A549 (cell line): ENCODE measurements around the gene SAMMSON. TPM values are rescaled to one million over a fixed set of nuclear protein-coding genes. Genes with fewer than 3 reads are reported as not detected.

Experiments used
- ATAC-seq, 2 experiments: fragments of 200-7000 bp in 1 of 2; fragments of >200 bp in 1 of 2; cut with Nextera tagmentation in 1 of 2; cut with Tn5 transposase in 1 of 2; 3 replicates each; pipeline versions ENCODE4 v1.8.0 to v1.9.1; 2018 to 2020; ENCODE audit warnings: mild to moderate bottlenecking in 1 of 2, moderate library complexity in 1 of 2
- CTCF ChIA-PET: fragments of 300-600 bp; sonication (Branson Sonifier 250); formaldehyde crosslinking; extraction: SDS; loops from one replicate; lab custom pipeline; 2021; ENCODE audit warnings: antibody characterized with exemption, inconsistent platforms; lab: Yijun Ruan, JAX
- POLR2A ChIA-PET: fragments of 350-600 bp; formaldehyde crosslinking; extraction: SDS; loops from one replicate; lab custom pipeline; 2021; ENCODE audit warnings: antibody characterized with exemption, inconsistent platforms; lab: Yijun Ruan, JAX
- DNase-seq, 2 experiments: peaks; one replicate each; pipeline versions ENCODE4 v3.0.0 to v3.0.0-alpha.2; 2011 to 2016; ENCODE audit warnings: low read depth in 1 of 2, low spot score in 1 of 2
- FAIRE-seq: peaks from 2 replicates; lab custom pipeline; 2011; peaks lifted over from hg19 to GRCh38; lab: Jason Lieb, UNC
- H3K27ac ChIP-seq, 2 experiments: fragments of >200 bp; sonication (Bioruptor Twin); formaldehyde crosslinking; 3 replicates each; pipeline ENCODE4 v1.5.1; 2016 to 2017
- H3K4me1 ChIP-seq: fragments of >200 bp; sonication (Bioruptor Twin); formaldehyde crosslinking; 3 replicates; pipeline ENCODE4 v1.6.1; 2016
- H3K4me2 ChIP-seq: fragments of >200 bp; sonication (Bioruptor Twin); formaldehyde crosslinking; 3 replicates; pipeline ENCODE4 v1.6.1; 2016
- H3K4me3 ChIP-seq: fragments of >200 bp; sonication (Bioruptor Twin); formaldehyde crosslinking; 3 replicates; pipeline ENCODE4 v1.5.1; 2016
- H3K9me3 ChIP-seq: fragments of >200 bp; sonication (Bioruptor Twin); formaldehyde crosslinking; 3 replicates; pipeline ENCODE4 v1.6.1; 2016
- BHLHE40 ChIP-seq: IDR thresholded peaks from 2 replicates; pipeline ENCODE4 v1.6.1; 2012; ENCODE audit warnings: low read depth, low read length, inconsistent platforms
- CEBPB ChIP-seq, 2 experiments: fragments of >200 bp in 1 of 2; sonication (Bioruptor Twin) in 1 of 2; formaldehyde crosslinking in 1 of 2; IDR thresholded peaks; 2 replicates each; pipeline ENCODE4 v1.6.1; 2012 to 2016
- CHD2 ChIP-seq: fragments of 150-350 bp; IDR thresholded peaks from 2 replicates; pipeline ENCODE4 v1.6.1; 2014; ENCODE audit warnings: low read length; ENCODE audit not compliant: partially characterized antibody
- EHF ChIP-seq: fragments of 250-450 bp; sonication (Bioruptor Pico); IDR thresholded peaks from 2 replicates; pipeline ENCODE4 v1.5.0; 2020; ENCODE audit warnings: mild to moderate bottlenecking
- EP300 ChIP-seq, 2 experiments: fragments of >200 bp; sonication (Bioruptor Twin); formaldehyde crosslinking; IDR thresholded peaks; 2 replicates in 1 of 2; 3 replicates in 1 of 2; pipeline ENCODE4 v1.6.1; 2016 to 2017
- FOSB ChIP-seq: fragments of 250-450 bp; sonication (Bioruptor Pico); IDR thresholded peaks from 2 replicates; pipeline ENCODE4 v1.5.0; 2020; ENCODE audit warnings: mild to moderate bottlenecking, moderate library complexity
- FOSL2 ChIP-seq, 2 experiments: fragments of 450-650 bp in 1 of 2; fragments of >200 bp in 1 of 2; sonication (Bioruptor Twin) in 1 of 2; formaldehyde crosslinking; IDR thresholded peaks; 2 replicates each; pipeline versions ENCODE4 v1.5.0 to v1.6.1; 2016 to 2020; ENCODE audit warnings: mild to moderate bottlenecking in 1 of 2, moderate library complexity in 1 of 2
- FOXS1 ChIP-seq: fragments of 250-450 bp; sonication (Bioruptor Pico); IDR thresholded peaks from 2 replicates; pipeline ENCODE4 v1.5.0; 2020; ENCODE audit warnings: mild to moderate bottlenecking, moderate library complexity
- GATA3 ChIP-seq: IDR thresholded peaks from 2 replicates; pipeline ENCODE4 v1.6.1; 2012; ENCODE audit warnings: borderline replicate concordance
- HEYL ChIP-seq: fragments of 250-450 bp; sonication (Bioruptor Pico); IDR thresholded peaks from 2 replicates; pipeline ENCODE4 v1.8.0; 2021; ENCODE audit warnings: mild to moderate bottlenecking, moderate library complexity
- HOXB13 ChIP-seq: fragments of 250-450 bp; sonication (Bioruptor Pico); IDR thresholded peaks from 2 replicates; pipeline ENCODE4 v1.5.0; 2020; ENCODE audit warnings: low read depth, mild to moderate bottlenecking, moderate library complexity
- JUN ChIP-seq, 2 experiments: fragments of >200 bp; sonication (Bioruptor Twin); formaldehyde crosslinking; IDR thresholded peaks; 2 replicates in 1 of 2; 3 replicates in 1 of 2; pipeline ENCODE4 v1.6.1; 2016 to 2017
- JUNB ChIP-seq: fragments of >200 bp; sonication (Bioruptor Twin); formaldehyde crosslinking; IDR thresholded peaks from 2 replicates; pipeline ENCODE4 v1.6.1; 2016
- KDM5A ChIP-seq: fragments of 200-600 bp; sonication (generic); IDR thresholded peaks from 2 replicates; pipeline ENCODE4 v1.6.1; 2016; ENCODE audit warnings: antibody characterized with exemption, mild to moderate bottlenecking
- MAZ ChIP-seq: fragments of 150-350 bp; IDR thresholded peaks from 2 replicates; pipeline ENCODE4 v1.6.1; 2014; ENCODE audit warnings: antibody characterized with exemption, low read depth, low read length, borderline replicate concordance
- RCOR1 ChIP-seq: fragments of 150-350 bp; IDR thresholded peaks from 2 replicates; pipeline ENCODE4 v1.6.1; 2014; ENCODE audit warnings: antibody characterized with exemption, low read length, low read depth
- RFX5 ChIP-seq: fragments of 450-650 bp; IDR thresholded peaks from 2 replicates; pipeline ENCODE4 v1.7.1; 2014; ENCODE audit warnings: antibody characterized with exemption, mild to moderate bottlenecking, moderate library complexity
- SMC3 ChIP-seq: fragments of >200 bp; sonication (Bioruptor Twin); formaldehyde crosslinking; IDR thresholded peaks from 3 replicates; pipeline ENCODE4 v1.6.1; 2018; ENCODE audit warnings: inconsistent platforms
- SREBF2 ChIP-seq: fragments of 450-650 bp; IDR thresholded peaks from 2 replicates; pipeline ENCODE4 v1.6.1; 2014; ENCODE audit warnings: mild to moderate bottlenecking, moderate library complexity
- TP53 ChIP-seq: fragments of 250-450 bp; sonication (Bioruptor Pico); IDR thresholded peaks from 2 replicates; pipeline ENCODE4 v1.5.0; 2021; ENCODE audit warnings: mild to moderate bottlenecking, moderate library complexity
- ZC3H11A ChIP-seq: fragments of 450-650 bp; IDR thresholded peaks from 2 replicates; pipeline ENCODE4 v1.6.1; 2014; ENCODE audit warnings: antibody characterized with exemption, mild to moderate bottlenecking
- ZFP36 ChIP-seq: fragments of 450-650 bp; IDR thresholded peaks from 2 replicates; pipeline ENCODE4 v1.6.1; 2014; ENCODE audit warnings: borderline replicate concordance; ENCODE audit not compliant: partially characterized antibody
- WGBS: methylation state at CpG from one replicate; pipeline ENCODE4 v1.1.6; 2017; ENCODE audit errors: missing lambda C conversion rate; 5-methylcytosine and 5-hydroxymethylcytosine counted together
- polyA plus RNA-seq, 4 experiments: library from polyadenylated mRNA; depleted of rRNA in 3 of 4; stranded (reverse); fragments of >200 nt; fragmentation: RNase III in 1 of 4; extraction: RNeasy Plus Mini Kit Qiagen cat#74134 plus additional on column Dnase treatment in 1 of 4; gene quantifications; 2 replicates in 3 of 4; 3 replicates in 1 of 4; pipeline ENCODE4 v1.2.3, GENCODE V29; 2011 to 2017
- TF ChIP-seq, protein P1 (sequence below): fragments of 250-450 bp; sonication (Bioruptor Pico); IDR thresholded peaks from 2 replicates; pipeline ENCODE4 v1.5.0; 2020; ENCODE audit warnings: low read depth, mild to moderate bottlenecking, moderate library complexity
- TF ChIP-seq, protein P2 (sequence below): fragments of >200 bp; sonication (Bioruptor Twin); formaldehyde crosslinking; IDR thresholded peaks from 3 replicates; pipeline ENCODE4 v1.6.1; 2016
- TF ChIP-seq, protein P3 (sequence below): fragments of 150-350 bp; IDR thresholded peaks from 2 replicates; pipeline ENCODE4 v1.6.1; 2014; ENCODE audit warnings: low read depth, mild to moderate bottlenecking, low read length
- TF ChIP-seq, protein P4 (sequence below): fragments of 450-650 bp; IDR thresholded peaks from 2 replicates; pipeline ENCODE4 v1.6.1; 2014; ENCODE audit warnings: antibody characterized with exemption
- TF ChIP-seq, protein P5 (sequence below): fragments of 200-600 bp; sonication (generic); IDR thresholded peaks from 2 replicates; pipeline ENCODE4 v1.6.1; 2016; ENCODE audit warnings: antibody characterized with exemption, mild to moderate bottlenecking, moderate library complexity
- TF ChIP-seq, protein P6 (sequence below): IDR thresholded peaks from 2 replicates; pipeline ENCODE4 v1.6.1; 2012

The SAMMSON gene
- polyA plus RNA-seq, 2 of the 4 experiments (the other 2 are of a cell fraction), result not detected

DNA sequence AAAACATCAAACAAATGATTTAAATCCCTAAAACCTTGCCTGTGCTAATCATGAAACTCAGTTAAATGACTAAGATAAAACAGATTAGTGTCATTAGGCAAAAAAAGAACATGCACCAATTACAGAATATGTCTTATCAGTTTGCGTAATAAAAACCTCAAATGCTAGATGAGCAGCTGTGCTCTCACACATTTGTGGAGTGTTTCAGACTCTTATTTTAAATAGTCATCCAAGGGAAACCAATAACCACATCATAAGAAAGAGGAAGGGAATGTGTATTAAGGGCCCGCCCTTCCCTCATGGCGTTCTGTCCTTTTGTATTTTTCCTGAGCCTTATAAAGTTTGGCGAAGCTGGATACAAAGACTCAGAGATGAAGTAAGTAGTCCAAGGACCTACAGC, 6.6 kb downstream of the SAMMSON start:
- CTCF ChIA-PET, result no interaction called here
- H3K4me1 ChIP-seq, result no peaks in the 10 kb centered on the region

DNA sequence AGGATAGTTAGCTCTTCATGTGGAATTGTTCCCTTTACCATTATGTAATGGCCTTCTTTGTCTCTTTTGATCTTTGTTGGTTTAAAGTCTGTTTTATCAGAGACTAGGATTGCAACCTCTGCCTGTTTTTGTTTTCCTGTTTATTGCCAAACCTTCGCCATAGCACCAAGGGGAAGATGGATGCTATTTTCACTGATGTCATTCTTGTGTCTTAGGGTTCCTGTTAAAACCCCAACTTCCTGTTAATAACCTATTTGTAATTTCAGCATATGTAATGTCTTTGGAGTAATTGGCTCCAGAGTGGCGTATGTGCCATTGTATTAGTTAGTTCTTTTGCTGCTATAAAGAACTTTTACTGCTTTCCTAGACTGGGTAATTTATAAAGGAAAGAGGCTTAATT, 10.8 kb downstream of the SAMMSON start:
- no peak overlapping the region for H3K4me3 ChIP-seq
- no peak overlapping the region for H3K4me2 ChIP-seq
- FAIRE-seq (no peak), ATAC-seq (no peak), DNase-seq (no peak)
- 52% methylated on average over 2 of the region's 2 CpGs for WGBS
- TF ChIP-seq ZC3H11A, result no peak
- TF ChIP-seq, protein P1, sequence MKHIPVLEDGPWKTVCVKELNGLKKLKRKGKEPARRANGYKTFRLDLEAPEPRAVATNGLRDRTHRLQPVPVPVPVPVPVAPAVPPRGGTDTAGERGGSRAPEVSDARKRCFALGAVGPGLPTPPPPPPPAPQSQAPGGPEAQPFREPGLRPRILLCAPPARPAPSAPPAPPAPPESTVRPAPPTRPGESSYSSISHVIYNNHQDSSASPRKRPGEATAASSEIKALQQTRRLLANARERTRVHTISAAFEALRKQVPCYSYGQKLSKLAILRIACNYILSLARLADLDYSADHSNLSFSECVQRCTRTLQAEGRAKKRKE (CRISPR knock-in tag), result no peak
- TF ChIP-seq SREBF2, result no peak
- no peak for TF ChIP-seq ZFP36
- no peak for TF ChIP-seq MAZ
- no peak for TF ChIP-seq FOSB (CRISPR knock-in tag)
- no peak for TF ChIP-seq CHD2
- TF ChIP-seq JUNB, result no peak
- TF ChIP-seq HEYL (CRISPR knock-in tag), result no peak
- TF ChIP-seq BHLHE40, result no peak
- TF ChIP-seq JUN (IDR thresholded peaks at IDR 0.05), result no peak
- TF ChIP-seq, protein P2, sequence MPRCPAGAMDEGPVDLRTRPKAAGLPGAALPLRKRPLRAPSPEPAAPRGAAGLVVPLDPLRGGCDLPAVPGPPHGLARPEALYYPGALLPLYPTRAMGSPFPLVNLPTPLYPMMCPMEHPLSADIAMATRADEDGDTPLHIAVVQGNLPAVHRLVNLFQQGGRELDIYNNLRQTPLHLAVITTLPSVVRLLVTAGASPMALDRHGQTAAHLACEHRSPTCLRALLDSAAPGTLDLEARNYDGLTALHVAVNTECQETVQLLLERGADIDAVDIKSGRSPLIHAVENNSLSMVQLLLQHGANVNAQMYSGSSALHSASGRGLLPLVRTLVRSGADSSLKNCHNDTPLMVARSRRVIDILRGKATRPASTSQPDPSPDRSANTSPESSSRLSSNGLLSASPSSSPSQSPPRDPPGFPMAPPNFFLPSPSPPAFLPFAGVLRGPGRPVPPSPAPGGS, result no peak
- TF ChIP-seq RCOR1, result no peak
- TF ChIP-seq EHF, result no peak
- TF ChIP-seq GATA3, result no peak
- TF ChIP-seq, protein P3, sequence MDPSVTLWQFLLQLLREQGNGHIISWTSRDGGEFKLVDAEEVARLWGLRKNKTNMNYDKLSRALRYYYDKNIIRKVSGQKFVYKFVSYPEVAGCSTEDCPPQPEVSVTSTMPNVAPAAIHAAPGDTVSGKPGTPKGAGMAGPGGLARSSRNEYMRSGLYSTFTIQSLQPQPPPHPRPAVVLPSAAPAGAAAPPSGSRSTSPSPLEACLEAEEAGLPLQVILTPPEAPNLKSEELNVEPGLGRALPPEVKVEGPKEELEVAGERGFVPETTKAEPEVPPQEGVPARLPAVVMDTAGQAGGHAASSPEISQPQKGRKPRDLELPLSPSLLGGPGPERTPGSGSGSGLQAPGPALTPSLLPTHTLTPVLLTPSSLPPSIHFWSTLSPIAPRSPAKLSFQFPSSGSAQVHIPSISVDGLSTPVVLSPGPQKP, result no peak
- no peak for TF ChIP-seq RFX5
- TF ChIP-seq, protein P4, sequence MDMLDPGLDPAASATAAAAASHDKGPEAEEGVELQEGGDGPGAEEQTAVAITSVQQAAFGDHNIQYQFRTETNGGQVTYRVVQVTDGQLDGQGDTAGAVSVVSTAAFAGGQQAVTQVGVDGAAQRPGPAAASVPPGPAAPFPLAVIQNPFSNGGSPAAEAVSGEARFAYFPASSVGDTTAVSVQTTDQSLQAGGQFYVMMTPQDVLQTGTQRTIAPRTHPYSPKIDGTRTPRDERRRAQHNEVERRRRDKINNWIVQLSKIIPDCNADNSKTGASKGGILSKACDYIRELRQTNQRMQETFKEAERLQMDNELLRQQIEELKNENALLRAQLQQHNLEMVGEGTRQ, result no peak
- TF ChIP-seq TP53 (CRISPR knock-in tag), result no peak
- ChIA-PET CTCF (no interaction called here), POLR2A (no interaction called here)
- no peaks in the 10 kb centered on the region for H3K4me1 ChIP-seq
- H3K9me3 ChIP-seq, result no peaks in the 10 kb centered on the region; the same call in 2 of the 3 replicates
- no peak overlapping the region for H3K27ac ChIP-seq

More for the DNA sequence above, 6.6 kb downstream of the SAMMSON start:
- FAIRE-seq, result peak; percentile 36
- 87% methylated on average over 4 of the region's 4 CpGs for WGBS
- TF ChIP-seq ZC3H11A (no peak), FOXS1 (CRISPR knock-in tag) (no peak), ZFP36 (no peak), BHLHE40 (no peak), SMC3 (no peak), HEYL (CRISPR knock-in tag) (no peak), CHD2 (no peak), KDM5A (no peak), CEBPB (IDR thresholded peaks at IDR 0.05) (no peak), EP300 (IDR thresholded peaks at IDR 0.05) (no peak), HOXB13 (CRISPR knock-in tag) (no peak), FOSL2 (IDR thresholded peaks at IDR 0.05) (no peak), FOSL2 (CRISPR knock-in tag; IDR thresholded peaks at IDR 0.05) (no peak)
- TF ChIP-seq, protein P5, sequence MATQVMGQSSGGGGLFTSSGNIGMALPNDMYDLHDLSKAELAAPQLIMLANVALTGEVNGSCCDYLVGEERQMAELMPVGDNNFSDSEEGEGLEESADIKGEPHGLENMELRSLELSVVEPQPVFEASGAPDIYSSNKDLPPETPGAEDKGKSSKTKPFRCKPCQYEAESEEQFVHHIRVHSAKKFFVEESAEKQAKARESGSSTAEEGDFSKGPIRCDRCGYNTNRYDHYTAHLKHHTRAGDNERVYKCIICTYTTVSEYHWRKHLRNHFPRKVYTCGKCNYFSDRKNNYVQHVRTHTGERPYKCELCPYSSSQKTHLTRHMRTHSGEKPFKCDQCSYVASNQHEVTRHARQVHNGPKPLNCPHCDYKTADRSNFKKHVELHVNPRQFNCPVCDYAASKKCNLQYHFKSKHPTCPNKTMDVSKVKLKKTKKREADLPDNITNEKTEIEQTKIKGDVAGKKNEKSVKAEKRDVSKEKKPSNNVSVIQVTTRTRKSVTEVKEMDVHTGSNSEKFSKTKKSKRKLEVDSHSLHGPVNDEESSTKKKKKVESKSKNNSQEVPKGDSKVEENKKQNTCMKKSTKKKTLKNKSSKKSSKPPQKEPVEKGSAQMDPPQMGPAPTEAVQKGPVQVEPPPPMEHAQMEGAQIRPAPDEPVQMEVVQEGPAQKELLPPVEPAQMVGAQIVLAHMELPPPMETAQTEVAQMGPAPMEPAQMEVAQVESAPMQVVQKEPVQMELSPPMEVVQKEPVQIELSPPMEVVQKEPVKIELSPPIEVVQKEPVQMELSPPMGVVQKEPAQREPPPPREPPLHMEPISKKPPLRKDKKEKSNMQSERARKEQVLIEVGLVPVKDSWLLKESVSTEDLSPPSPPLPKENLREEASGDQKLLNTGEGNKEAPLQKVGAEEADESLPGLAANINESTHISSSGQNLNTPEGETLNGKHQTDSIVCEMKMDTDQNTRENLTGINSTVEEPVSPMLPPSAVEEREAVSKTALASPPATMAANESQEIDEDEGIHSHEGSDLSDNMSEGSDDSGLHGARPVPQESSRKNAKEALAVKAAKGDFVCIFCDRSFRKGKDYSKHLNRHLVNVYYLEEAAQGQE, result no peak
- TF ChIP-seq, protein P6, sequence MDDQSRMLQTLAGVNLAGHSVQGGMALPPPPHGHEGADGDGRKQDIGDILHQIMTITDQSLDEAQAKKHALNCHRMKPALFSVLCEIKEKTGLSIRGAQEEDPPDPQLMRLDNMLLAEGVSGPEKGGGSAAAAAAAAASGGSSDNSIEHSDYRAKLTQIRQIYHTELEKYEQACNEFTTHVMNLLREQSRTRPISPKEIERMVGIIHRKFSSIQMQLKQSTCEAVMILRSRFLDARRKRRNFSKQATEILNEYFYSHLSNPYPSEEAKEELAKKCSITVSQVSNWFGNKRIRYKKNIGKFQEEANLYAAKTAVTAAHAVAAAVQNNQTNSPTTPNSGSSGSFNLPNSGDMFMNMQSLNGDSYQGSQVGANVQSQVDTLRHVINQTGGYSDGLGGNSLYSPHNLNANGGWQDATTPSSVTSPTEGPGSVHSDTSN, result no peak
- TF ChIP-seq, protein P3, result no peak
- no peak overlapping the region for H3K27ac ChIP-seq
- no peak overlapping the region for H3K4me3 ChIP-seq
- DNase-seq, result no peak
- H3K9me3 ChIP-seq, result no peaks in the 10 kb centered on the region; the same call in 2 of the 3 replicates
- H3K4me2 ChIP-seq, result no peak overlapping the region
- POLR2A ChIA-PET, result no interaction called here
- no peak for ATAC-seq
